ENCODE data around the gene CYP2D6. TPM values are rescaled to one million over a fixed set of nuclear protein-coding genes. Genes with fewer than 3 reads are reported as not detected.
"Not testable (repeated sequence)": the region's sequence is repeated elsewhere in the genome, so short reads cannot be mapped to it uniquely, and the experiment has no call there.

The CYP2D6 gene
- polyA plus RNA-seq, 4 donors = 2.5 to 7.3 (median 3.5) TPM

GRCh38 chr22:42160251-42160650, 29.6 kb upstream of the CYP2D6 start:
- DNase-seq (ENCODE audit: low read depth in 4 of 4, low spot score in 3 of 4) = no peak

GRCh38 chr22:42158456-42159132, 28.0 kb upstream of the CYP2D6 start:
- DNase-seq (ENCODE audit: low read depth in 4 of 4, low spot score in 3 of 4) = no peak

- DNase-seq (ENCODE audit: low read depth in 4 of 4, low spot score in 3 of 4) = no peak
These were observed 26.0 kb upstream of the CYP2D6 start for GRCh38 chr22:42156598-42156997.

- DNase-seq (ENCODE audit: low read depth in 4 of 4, low spot score in 3 of 4) = no peak
These were observed 25.5 kb upstream of the CYP2D6 start for GRCh38 chr22:42156121-42156520.

- no peak for DNase-seq (ENCODE audit: low read depth in 4 of 4, low spot score in 3 of 4)
These were observed 24.5 kb upstream of the CYP2D6 start for GRCh38 chr22:42155053-42155543.

GRCh38 chr22:42154293-42155052, 23.9 kb upstream of the CYP2D6 start:
- no peak for DNase-seq (ENCODE audit: low read depth in 4 of 4, low spot score in 3 of 4)

GRCh38 chr22:42152661-42153270, 22.2 kb upstream of the CYP2D6 start:
- DNase-seq (ENCODE audit: low read depth in 4 of 4, low spot score in 3 of 4) = no peak

GRCh38 chr22:42151924-42152635, 21.5 kb upstream of the CYP2D6 start:
- no peak for DNase-seq (ENCODE audit: low read depth in 4 of 4, low spot score in 3 of 4)

GRCh38 chr22:42150727-42151590, 20.3 kb upstream of the CYP2D6 start:
- DNase-seq (ENCODE audit: low read depth in 4 of 4, low spot score in 3 of 4) = no peak

- not testable (repeated sequence) for DNase-seq (ENCODE audit: low read depth in 4 of 4, low spot score in 3 of 4)
These were observed 19.2 kb upstream of the CYP2D6 start for GRCh38 chr22:42149798-42150197.

GRCh38 chr22:42145175-42145574, 14.6 kb upstream of the CYP2D6 start:
- no peak for DNase-seq (ENCODE audit: low read depth in 4 of 4, low spot score in 3 of 4)

GRCh38 chr22:42143859-42144822, 13.5 kb upstream of the CYP2D6 start:
- DNase-seq (ENCODE audit: low read depth in 4 of 4, low spot score in 3 of 4) = not testable (repeated sequence)

GRCh38 chr22:42142771-42143461, 12.3 kb upstream of the CYP2D6 start:
- DNase-seq (ENCODE audit: low read depth in 4 of 4, low spot score in 3 of 4) = no peak

GRCh38 chr22:42141307-42142057, 10.9 kb upstream of the CYP2D6 start:
- not testable (repeated sequence) for DNase-seq (ENCODE audit: low read depth in 4 of 4, low spot score in 3 of 4)

- not testable (repeated sequence) for DNase-seq (ENCODE audit: low read depth in 4 of 4, low spot score in 3 of 4)
These were observed 9.5 kb upstream of the CYP2D6 start for GRCh38 chr22:42140153-42140552.

GRCh38 chr22:42139508-42139907, 8.9 kb upstream of the CYP2D6 start:
- DNase-seq (ENCODE audit: low read depth in 4 of 4, low spot score in 3 of 4) = not testable (repeated sequence)

GRCh38 chr22:42138972-42139371, 8.4 kb upstream of the CYP2D6 start:
- DNase-seq (ENCODE audit: low read depth in 4 of 4, low spot score in 3 of 4) = no peak
